ENCODE measurements around the gene KRT84.

Gene KRT84

GRCh38 chr12:52341066-52341580 lies 44.3 kb downstream of the KRT84 start:
- no peak for DNase-seq

- DNase-seq = no peak
These were observed 47.1 kb downstream of the KRT84 start for GRCh38 chr12:52338241-52338960.

GRCh38 chr12:52337054-52337453 lies 48.4 kb downstream of the KRT84 start:
- no peak for DNase-seq

GRCh38 chr12:52336641-52337040 lies 48.8 kb downstream of the KRT84 start:
- DNase-seq = no peak

- no peak for DNase-seq
These were observed 49.7 kb downstream of the KRT84 start for GRCh38 chr12:52335598-52336262.

- no peak for DNase-seq
These were observed 51.3 kb downstream of the KRT84 start for GRCh38 chr12:52334185-52334584.

- no peak for DNase-seq
These were observed 52.1 kb downstream of the KRT84 start for GRCh38 chr12:52333321-52333720.

GRCh38 chr12:52332381-52332780 lies 53.1 kb downstream of the KRT84 start:
- no peak for DNase-seq

GRCh38 chr12:52331833-52332232 lies 53.6 kb downstream of the KRT84 start:
- DNase-seq = no peak

GRCh38 chr12:52331039-52331438 lies 54.4 kb downstream of the KRT84 start:
- no peak for DNase-seq

- DNase-seq = no peak
These were observed 57.5 kb downstream of the KRT84 start for GRCh38 chr12:52327830-52328500.
